Loucy (cell line): ENCODE results near the gene ARF6.

ENCODE experiments used
- H2AFZ ChIP-seq: fragments of 200-600 bp; sonication (generic); 2 replicates; pipeline ENCODE4 v1.6.0; 2016; ENCODE audit warnings: antibody characterized with exemption, mild to moderate bottlenecking, low read length, moderate library complexity
- H3F3A ChIP-seq: fragments of 200-600 bp; 2 replicates; pipeline ENCODE4 v1.6.0; 2016; ENCODE audit warnings: antibody characterized with exemption, low read depth, mild to moderate bottlenecking
- H3K27me3 ChIP-seq: fragments of 200-600 bp; sonication (generic); 2 replicates; pipeline ENCODE4 v1.6.1; 2014; ENCODE audit warnings: low read length, mild to moderate bottlenecking; ENCODE audit not compliant: insufficient read depth, poor library complexity, severe bottlenecking
- H3K36me3 ChIP-seq: fragments of 200-600 bp; sonication (generic); 2 replicates; pipeline ENCODE4 v1.6.1; 2016; ENCODE audit warnings: low read length; ENCODE audit not compliant: insufficient read depth
- H3K4me1 ChIP-seq: fragments of 200-600 bp; sonication (generic); 2 replicates; pipeline ENCODE4 v1.5.1; 2014; ENCODE audit warnings: low read length, mild to moderate bottlenecking; ENCODE audit not compliant: insufficient read depth, poor library complexity, severe bottlenecking
- H3K4me2 ChIP-seq: fragments of 200-600 bp; sonication (generic); 2 replicates; pipeline ENCODE4 v1.6.0; 2014; ENCODE audit warnings: antibody characterized with exemption, low read length, low read depth, mild to moderate bottlenecking; ENCODE audit not compliant: poor library complexity, severe bottlenecking
- H3K4me3 ChIP-seq: fragments of 200-600 bp; sonication (generic); 2 replicates; pipeline ENCODE4 v1.5.1; 2014; ENCODE audit warnings: low read length, mild to moderate bottlenecking, mixed read lengths; ENCODE audit not compliant: poor library complexity, severe bottlenecking
- H3K79me2 ChIP-seq: fragments of 200-600 bp; sonication (generic); 2 replicates; pipeline ENCODE4 v1.6.1; 2014; ENCODE audit warnings: low read length; ENCODE audit not compliant: insufficient read depth
- H3K9ac ChIP-seq: fragments of 200-600 bp; sonication (generic); 2 replicates; pipeline ENCODE4 v1.6.0; 2014; ENCODE audit warnings: mild to moderate bottlenecking, low read depth, low read length, moderate library complexity; ENCODE audit not compliant: poor library complexity, severe bottlenecking
- H3K9me2 ChIP-seq: fragments of 200-600 bp; sonication (generic); replicated peaks from 2 replicates; pipeline ENCODE4 v1.6.1; 2016; ENCODE audit warnings: low read depth, low read length, mixed read lengths
- H3K9me3 ChIP-seq: fragments of 200-600 bp; sonication (generic); 2 replicates; pipeline ENCODE4 v1.6.1; 2014; ENCODE audit warnings: mild to moderate bottlenecking, antibody characterized with exemption, low read length, low read depth; ENCODE audit not compliant: insufficient read depth
- H4K20me1 ChIP-seq: fragments of 200-600 bp; sonication (generic); 2 replicates; pipeline ENCODE4 v1.6.0; 2014; ENCODE audit warnings: antibody characterized with exemption, low read length, mild to moderate bottlenecking; ENCODE audit not compliant: insufficient read depth, poor library complexity, severe bottlenecking
- EZH2phosphoT487 ChIP-seq: fragments of 200-600 bp; IDR thresholded peaks from 2 replicates; pipeline ENCODE4 v1.6.1; 2018; ENCODE audit warnings: antibody characterized with exemption, mild to moderate bottlenecking, moderate library complexity, borderline replicate concordance
- TF ChIP-seq, protein P1 (sequence below): fragments of 200-600 bp; sonication (generic); conservative IDR thresholded peaks from 2 replicates; pipeline ENCODE4 v1.5.1; 2014; ENCODE audit warnings: mild to moderate bottlenecking, antibody characterized with exemption, low read length

ARF6 gene

GRCh38 chr14:49852301-49853157, 40.4 kb upstream of the ARF6 start, which contains the start of gene NEMF:
Gene NEMF, minus strand, starts transcription at chr14:49852788. Its CDS starts 35 bp downstream, at chr14:49852753.
- Histone ChIP-seq H3K9ac (peak within 1 kb of the TSS; percentile 90), H3K79me2 (peaks cover 41% of the 10 kb centered on the region), H3K9me2 (no peaks in the 10 kb centered on the region), H2AFZ (peak within 1 kb of the TSS; percentile 98), H3K4me3 (peak within 1 kb of the TSS; percentile 90), H3K9me3 (no peaks in the 10 kb centered on the region), H4K20me1 (peaks cover 32% of the 10 kb centered on the region), H3F3A (no peaks in the 10 kb centered on the region), H3K4me2 (peak within 1 kb of the TSS; percentile 77), H3K36me3 (peaks cover 4% of the 10 kb centered on the region; the same call in 1 of the 2 replicates), H3K27me3 (no peaks in the 10 kb centered on the region), H3K4me1 (peaks cover 30% of the 10 kb centered on the region)
- TF ChIP-seq, protein P1, sequence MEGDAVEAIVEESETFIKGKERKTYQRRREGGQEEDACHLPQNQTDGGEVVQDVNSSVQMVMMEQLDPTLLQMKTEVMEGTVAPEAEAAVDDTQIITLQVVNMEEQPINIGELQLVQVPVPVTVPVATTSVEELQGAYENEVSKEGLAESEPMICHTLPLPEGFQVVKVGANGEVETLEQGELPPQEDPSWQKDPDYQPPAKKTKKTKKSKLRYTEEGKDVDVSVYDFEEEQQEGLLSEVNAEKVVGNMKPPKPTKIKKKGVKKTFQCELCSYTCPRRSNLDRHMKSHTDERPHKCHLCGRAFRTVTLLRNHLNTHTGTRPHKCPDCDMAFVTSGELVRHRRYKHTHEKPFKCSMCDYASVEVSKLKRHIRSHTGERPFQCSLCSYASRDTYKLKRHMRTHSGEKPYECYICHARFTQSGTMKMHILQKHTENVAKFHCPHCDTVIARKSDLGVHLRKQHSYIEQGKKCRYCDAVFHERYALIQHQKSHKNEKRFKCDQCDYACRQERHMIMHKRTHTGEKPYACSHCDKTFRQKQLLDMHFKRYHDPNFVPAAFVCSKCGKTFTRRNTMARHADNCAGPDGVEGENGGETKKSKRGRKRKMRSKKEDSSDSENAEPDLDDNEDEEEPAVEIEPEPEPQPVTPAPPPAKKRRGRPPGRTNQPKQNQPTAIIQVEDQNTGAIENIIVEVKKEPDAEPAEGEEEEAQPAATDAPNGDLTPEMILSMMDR, result peak; percentile 98
- no peak for TF ChIP-seq EZH2phosphoT487

DNA sequence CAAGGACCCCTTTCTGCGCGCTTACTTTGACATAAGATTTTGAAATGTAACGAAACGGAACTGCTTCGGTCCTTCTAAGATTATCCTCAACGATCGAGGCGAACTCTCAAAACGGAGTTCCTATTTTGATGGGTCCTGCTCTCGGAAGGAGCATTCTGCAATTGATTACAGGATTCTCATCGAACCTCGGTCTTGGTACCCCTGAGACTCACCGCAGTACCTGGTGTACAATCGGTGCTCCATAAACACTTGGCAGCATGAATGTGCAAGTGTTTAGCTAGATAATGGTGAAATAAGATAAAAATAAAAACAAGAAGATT, 39.8 kb upstream of the ARF6 start:
- peaks cover 41% of the 10 kb centered on the region for H3K79me2 ChIP-seq
- TF ChIP-seq, protein P1, result no peak; the same call in 1 of the 2 replicates
- no peak for TF ChIP-seq EZH2phosphoT487
- H3K4me1 ChIP-seq, result peaks cover 30% of the 10 kb centered on the region

GRCh38 chr14:49853572-49854375, 39.1 kb upstream of the ARF6 start:
- Histone ChIP-seq H3K79me2 (peaks cover 39% of the 10 kb centered on the region), H3K9ac (peak overlapping the region; percentile 90), H3K9me3 (no peaks in the 10 kb centered on the region), H3K4me1 (peaks cover 29% of the 10 kb centered on the region), H3K36me3 (peaks cover 4% of the 10 kb centered on the region; the same call in 1 of the 2 replicates), H3K4me2 (peak overlapping the region; percentile 77), H4K20me1 (peaks cover 31% of the 10 kb centered on the region), H3K27me3 (no peaks in the 10 kb centered on the region), H3K9me2 (no peaks in the 10 kb centered on the region), H3F3A (no peaks in the 10 kb centered on the region), H3K4me3 (peak overlapping the region; percentile 90), H2AFZ (peak overlapping the region; percentile 98; the same call in 1 of the 2 replicates)
- TF ChIP-seq, protein P1, result 0 out of 2 replicates have a peak, but pooled peaks have one; percentile 19
- no peak for TF ChIP-seq EZH2phosphoT487

More for the DNA sequence above, 39.8 kb upstream of the ARF6 start:
- Histone ChIP-seq H3K4me2 (peak overlapping the region; percentile 77), H3F3A (no peaks in the 10 kb centered on the region), H3K9me2 (no peaks in the 10 kb centered on the region), H2AFZ (peak overlapping the region; percentile 98), H4K20me1 (peaks cover 32% of the 10 kb centered on the region), H3K9me3 (no peaks in the 10 kb centered on the region), H3K9ac (peak overlapping the region; percentile 90), H3K4me3 (peak overlapping the region; percentile 90), H3K27me3 (no peaks in the 10 kb centered on the region), H3K36me3 (peaks cover 4% of the 10 kb centered on the region; the same call in 1 of the 2 replicates)
